Brain pericyte (primary cell): ENCODE results near the gene NPB.

Experiments
- DNase-seq: peaks from one replicate; pipeline ENCODE4 v3.0.0-alpha.2; 2012; ENCODE audit warnings: low read depth, low spot score

NPB gene

DNA sequence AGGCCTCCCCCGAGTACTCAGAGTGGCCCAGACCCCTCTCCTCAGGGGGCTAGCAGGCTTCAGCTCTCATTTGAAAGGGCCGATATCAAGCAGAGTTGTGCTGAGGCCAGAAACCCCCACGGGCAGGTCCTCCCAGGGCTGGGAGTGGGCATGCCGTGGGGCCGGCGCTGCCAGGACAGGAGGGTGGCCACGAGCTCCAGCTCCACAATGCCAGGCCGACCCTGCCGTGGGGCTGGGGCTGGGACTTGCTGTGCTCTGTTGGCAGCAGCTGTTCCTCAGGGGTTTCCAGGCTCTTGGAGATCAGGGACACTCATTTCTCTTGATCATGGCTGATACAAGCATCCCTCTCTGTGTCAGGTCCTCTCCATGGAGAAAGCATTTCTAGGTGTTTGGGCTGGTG is 3.2 kb upstream of the NPB start:
- no peak for DNase-seq

DNA sequence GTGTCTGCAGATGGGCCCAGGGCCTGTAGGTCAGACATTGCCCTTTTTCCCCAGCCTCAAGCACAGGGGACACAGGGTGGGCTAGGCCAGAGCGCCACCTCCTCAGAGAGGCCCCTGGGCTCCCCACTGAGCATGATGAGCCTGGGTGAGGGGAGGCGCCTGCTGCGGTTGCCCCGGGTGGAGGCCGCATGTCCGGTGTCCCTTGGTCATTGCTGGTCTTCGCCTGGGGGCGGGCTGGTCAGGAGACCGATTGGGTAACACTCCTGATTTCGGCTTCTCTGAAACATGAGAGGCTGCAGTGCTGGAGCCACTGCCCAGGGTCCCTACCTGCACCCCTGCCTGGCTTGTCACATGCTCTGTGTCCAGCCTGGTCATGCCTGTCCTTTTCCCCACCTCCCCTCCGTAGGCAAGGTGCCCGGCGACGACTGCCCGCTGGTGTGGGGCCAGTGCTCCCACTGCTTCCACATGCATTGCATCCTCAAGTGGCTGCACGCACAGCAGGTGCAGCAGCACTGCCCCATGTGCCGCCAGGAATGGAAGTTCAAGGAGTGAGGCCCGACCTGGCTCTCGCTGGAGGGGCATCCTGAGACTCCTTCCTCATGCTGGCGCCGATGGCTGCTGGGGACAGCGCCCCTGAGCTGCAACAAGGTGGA is 2.4 kb upstream of the NPB start:
- no peak for DNase-seq

DNA sequence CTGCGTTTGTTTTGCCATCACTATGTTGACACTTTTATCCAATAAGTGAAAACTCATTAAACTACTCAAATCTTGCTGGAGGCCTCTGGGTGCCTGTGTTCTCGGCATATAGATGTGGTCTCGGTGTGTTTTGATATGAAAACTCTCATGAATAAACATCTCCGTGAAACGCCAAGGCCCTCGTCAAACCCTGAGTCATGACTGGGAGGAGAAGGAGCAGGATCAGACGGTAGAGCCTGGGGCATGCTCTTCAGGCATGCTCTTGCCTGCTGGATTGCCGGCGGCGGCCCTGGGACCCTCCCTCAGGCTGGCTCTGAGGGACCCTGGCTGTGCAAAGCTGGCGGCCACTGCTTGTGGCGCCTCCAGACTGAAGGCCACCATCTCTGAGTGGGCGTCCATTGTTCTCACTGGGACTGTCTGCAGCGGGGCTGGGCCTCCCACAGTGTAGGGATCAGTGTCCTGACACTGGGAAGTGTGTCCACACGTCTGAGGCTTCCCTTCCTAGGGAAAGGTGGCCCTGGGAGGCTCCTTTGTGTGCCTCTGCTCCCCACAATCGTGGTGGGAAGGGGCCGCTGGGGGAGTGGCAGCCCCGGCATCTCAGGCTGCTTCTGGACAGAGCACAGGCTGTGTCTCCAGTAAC is 1.7 kb upstream of the NPB start:
- DNase-seq: no peak

DNA sequence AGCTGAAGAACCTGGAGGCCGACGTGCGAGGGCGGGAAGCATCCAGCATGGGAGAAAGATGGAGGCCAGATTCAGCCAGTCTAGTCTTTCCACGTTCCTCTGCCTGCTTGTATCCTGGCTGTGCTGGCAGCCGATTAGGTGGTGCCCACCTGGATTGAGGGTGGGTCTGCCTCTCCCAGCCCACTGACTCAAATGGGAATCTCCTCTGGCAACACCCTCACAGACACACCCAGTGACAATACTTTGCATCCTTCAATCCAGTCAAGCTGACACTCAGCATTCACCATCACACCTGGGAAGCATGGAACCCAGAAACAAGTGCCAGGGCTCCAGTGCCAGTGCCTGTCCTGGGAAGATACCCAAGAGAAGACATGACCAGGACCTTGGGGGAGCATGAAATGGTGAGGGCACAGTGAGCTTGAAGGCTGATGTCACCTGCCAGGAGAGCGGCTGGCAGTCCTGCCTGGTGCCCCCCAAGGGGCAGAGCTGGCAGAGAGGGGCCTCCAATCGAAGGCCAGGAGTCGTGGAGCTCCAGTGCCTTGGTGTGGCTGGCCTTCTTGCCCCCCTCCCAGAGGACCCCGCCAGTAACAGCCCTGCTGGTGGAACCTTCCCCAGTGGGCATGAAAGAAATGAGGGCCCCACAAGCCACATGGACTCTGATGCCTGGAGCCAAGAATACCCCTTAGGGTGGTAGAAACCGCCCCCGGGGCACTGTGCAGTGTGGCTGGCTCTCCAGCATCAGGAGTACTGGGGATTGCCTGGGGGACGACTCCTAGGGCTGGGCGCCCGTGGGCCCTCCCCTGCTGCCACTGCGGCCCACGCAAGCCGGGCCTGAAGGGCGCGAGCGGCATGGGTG is 643 bp upstream of the NPB start:
- no peak for DNase-seq

DNA sequence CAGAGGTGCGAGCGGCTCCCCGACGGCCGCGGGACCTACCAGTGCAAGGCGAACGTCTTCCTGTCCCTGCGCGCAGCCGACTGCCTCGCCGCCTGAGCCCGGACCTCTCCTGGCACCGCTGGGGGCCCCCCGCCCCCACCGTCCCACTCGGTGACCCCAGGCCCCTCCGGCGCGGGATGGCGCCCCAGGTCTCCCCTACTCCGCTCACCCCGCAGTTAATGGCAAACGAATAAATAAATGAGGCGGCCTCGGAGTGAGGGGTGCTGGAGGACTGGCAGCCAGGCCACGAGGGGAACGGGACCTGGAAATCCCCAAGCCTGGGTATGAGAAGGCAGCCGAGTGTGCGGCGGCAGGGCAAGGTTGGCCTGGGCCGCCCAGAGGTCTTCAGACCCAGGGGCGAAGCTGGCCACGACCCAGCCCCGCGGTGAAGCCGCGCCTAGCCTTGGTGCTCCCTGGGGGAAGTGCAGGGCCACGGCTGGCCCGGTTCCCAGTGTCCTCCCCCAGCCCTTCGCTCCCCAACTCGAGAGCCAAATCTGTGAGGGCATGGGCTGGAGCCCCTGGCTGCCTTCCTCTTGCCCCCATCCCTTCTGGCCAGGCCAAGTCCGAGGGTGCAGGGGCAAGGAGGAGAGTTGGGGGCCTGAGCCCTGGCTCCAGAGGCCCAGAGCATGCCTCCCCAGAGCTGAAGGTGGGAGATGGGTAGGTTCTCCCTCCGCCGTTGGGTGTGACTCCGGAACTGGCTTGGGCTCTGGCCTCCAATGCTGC is 796 bp downstream of the NPB start:
- DNase-seq: no peak

DNA sequence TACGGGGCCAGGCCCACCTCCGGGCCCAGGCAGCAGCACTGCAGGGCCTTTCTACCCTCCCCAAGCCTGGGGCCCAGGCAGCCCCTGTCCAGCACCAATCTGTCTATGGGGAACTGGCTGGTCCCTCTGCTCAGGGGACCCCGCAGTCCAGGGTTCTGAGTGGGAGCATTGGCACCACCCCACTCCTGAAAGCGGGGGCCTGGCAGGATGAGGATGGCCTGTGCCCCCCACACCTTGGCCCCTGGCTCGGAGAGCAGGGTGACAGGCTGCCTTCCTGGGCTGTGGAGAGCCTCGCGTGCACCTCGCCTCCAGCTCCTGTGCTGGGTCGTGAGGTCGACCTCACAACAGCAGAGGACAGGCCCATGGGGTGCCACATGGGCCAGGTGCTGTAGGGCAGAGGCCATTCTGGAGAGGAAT is 1.4 kb downstream of the NPB start:
- no peak for DNase-seq

DNA sequence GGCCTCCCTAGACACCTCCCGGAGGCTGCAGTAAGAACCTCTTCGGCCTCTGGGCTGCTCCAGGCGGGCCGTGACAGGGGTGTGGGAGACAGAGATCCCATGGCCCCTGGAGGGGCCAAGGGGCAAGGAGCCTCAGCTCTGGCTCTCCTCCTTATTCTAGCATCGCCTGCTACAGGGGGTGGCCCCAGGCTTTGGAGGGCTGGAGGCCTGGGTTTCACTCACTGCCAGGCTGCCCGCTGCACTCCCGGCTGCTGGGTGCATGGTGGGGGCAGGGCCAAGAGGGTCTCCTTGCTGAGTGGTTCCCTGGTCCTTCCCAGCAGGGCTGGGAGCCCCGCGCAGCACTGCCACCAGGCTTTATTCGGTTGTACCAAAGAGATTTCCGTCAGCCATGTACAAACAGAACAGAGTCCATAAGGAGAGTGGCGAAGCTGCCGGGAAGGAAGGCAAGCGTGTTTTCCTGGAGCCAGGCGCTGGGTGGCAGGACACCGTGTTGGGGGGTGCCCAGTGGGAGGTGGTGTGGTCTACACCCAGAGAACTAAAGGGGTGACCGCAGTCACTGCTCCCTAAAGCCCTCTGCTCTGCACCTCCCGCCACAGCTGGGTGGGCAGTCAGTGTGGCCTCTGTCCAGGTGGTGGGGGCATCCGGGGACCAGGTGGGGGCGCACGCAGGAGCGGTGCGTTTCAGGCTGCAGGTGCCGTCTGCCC is 2.0 kb downstream of the NPB start:
- no peak for DNase-seq

DNA sequence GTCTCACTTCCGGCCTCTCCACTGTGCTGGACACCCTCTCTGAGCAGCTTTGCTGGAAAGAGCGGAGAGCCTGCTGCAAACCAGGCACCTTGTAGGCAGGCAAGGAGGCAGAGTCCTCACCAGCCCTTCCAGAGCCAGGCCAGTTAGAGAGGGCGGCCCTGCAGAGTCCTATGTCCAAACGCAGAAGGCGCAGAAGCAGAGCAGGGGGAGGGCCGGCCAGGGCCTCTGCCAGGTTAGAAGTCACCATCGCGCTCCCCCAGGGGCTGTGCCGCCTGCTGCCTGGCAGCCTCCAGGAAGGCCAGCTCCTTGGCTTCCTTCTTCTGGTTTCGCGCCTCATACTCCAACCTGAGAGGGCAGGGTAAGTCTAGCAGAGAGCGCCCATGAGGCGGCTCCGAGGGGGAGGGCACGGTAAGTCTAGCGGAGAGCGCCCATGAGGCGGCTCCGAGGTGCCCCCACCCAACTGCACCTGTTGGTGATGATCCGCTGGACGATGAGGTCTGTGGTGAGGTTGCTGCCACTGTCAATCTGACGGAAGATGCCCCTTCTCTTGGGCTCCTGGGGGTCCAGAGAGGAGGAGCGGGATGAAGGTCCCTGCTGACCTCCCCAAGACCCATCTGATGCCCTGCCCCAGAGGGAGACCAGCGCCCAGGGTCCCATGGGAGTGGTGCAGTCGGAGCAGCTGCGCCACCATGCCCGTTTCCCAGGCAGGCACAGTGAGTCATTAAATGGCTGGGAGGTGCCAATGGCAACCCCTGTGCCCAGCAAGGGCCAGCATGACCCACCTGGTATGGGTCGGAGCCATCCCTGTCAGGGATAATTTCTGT is 2.8 kb downstream of the NPB start:
- no peak for DNase-seq

DNA sequence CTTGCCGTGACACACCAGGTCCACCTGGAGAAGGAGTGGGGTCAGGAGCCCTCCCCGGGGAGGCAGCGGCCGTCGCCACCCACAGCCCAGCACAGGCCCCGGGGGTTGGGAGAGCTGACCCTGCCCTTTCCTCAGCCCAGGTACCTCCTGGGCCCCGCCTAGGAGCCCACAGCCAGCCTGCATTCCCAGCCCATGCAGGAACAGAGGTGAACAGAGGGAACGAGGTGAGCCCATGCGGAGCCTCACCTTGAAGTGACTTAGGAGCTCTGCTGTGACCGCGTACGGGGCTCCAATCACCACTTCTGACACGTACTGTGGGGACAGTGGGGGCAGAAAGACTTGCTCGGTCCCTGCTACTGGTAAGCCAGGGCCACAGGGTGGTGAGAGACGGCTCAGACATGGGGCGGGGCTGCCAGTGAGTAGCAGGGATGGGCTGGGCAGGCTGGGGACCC is 3.4 kb downstream of the NPB start:
- no peak for DNase-seq

DNA sequence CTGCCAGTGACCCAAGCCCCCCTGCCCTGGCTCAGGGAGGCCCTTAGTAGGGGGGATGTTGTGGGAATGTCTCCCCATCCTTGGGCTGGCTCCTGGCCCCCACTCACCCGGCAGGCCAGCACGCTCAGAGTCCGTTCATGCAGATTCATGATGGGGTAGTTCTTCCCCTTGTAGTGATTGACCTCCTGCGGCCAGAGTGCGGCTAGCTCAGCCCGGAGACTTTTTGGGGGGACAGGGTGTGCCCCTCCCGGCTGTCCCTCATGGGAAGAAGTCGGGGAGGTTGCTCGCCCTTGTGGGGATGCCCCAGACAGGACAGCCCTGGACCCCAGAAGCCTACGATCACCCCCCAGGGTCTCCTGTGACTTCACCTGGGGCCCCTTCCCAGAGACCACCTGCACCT is 4.0 kb downstream of the NPB start:
- DNase-seq: no peak

DNA sequence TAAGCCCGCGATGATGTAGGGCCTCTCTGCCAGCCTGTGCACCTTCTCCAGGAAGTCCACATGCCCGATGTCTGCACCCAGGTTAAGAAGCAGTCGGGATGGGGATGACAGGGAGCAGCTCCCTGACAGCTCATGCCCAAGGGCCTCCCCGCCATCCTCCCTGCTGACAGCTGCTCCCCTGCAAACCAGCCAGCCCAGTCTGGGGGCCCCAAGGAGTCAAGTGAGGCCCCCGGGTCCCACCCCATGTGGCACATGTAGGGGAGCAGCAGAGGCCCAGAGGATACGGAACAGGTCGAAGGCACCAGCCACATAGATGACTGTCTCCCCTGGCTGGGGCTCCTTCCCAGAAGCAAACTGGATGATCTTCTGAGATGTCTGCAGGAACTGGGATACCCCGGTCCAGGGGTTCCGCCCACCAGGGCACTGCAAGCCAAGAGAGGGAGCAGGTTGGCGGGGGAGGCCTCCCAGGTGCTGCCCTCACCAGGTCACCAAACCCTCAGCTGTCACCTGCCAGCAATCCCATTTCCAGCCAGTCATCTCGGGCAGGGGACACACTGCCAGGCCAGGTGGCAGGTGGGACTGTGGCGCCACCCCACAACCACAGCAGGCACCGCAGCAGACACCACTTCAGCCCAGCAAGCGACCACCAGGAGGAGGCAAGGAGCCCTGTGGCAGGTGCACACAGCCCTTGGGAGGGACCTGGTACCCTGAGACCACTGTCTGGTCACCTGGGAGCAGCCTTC is 4.6 kb downstream of the NPB start:
- no peak for DNase-seq

DNA sequence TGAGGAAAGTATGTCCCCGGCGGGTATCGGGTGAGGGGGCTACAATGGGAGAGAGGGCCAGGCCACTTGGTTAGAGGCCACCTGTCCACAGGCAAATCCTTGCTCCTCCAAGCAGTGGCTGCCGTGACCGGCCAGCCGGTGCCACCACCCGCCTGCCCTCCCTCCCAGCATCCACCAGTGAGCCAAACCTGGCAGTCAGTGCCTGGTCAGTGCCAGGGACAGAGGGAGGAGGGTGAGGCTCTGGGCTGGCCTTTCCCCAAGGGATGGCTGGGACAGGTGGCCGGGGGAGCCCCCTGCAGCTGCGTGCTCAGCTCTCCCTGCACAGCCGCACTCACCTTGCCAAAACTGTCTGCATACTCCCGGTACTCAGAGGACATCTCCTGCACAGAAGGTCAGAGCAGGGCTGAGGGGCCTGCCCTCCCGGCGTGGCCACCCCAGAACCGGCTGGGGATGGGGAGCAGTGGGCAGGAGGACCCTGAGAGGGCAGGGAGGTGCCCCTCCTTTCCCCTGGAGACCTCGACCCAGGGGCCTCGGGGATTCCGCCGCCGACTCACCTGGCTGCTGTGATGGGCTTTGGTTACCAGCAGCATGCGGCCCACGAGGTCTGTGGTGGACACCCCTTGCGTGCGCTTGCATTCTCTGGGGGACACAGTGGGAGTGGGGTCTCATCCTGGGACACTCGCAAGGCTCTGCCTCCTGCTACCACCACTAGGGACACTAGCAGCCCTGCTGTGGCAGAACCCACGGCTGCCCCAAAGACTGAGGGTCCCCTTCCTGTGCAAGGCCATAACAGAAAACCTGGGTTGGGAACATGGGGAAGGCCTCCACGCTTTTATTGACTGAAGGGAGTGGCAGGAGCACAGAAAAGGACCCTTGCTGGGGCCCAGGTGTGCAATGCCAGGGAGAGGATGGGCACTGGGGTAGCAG is 5.4 kb downstream of the NPB start:
- DNase-seq: no peak

DNA sequence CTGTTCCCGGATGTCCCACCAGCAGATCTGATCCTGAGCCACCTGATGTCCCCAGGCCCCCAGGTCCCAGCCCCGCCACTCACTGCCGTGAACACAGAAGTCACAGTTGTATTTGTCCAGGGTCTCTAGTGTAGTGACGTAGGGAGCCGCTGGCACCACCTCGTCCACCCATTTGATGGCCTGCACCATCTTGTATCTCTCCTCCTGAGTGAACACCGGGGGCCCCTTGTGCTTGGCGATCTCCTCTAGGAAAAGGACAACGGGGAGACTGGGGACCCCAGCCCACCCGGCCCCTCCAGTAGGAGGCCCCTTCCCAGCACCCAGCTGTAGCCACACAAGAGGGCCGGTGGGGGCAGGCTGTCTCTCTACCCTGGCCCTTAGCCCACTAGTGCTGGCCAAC is 6.8 kb downstream of the NPB start:
- no peak for DNase-seq

DNA sequence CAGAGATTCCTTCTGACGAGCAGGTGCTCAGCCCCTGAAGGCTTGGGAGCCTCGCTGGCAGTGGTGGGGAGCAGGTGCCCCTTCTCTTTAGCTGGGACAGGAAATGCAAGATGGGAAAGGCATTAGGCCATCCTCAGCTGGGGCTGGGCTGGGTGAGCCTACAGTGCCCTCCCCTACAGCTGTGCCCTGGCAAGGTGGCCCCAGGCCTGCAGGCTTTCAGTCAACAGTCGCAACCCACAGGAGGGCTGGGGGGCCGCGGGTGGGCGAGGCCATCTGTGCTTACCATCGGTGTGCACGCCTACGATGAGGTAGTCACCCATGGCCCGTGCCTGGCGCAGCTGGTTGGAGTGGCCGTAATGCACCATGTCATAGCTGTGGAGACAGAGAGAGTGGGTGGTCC is 7.2 kb downstream of the NPB start:
- DNase-seq: no peak

DNA sequence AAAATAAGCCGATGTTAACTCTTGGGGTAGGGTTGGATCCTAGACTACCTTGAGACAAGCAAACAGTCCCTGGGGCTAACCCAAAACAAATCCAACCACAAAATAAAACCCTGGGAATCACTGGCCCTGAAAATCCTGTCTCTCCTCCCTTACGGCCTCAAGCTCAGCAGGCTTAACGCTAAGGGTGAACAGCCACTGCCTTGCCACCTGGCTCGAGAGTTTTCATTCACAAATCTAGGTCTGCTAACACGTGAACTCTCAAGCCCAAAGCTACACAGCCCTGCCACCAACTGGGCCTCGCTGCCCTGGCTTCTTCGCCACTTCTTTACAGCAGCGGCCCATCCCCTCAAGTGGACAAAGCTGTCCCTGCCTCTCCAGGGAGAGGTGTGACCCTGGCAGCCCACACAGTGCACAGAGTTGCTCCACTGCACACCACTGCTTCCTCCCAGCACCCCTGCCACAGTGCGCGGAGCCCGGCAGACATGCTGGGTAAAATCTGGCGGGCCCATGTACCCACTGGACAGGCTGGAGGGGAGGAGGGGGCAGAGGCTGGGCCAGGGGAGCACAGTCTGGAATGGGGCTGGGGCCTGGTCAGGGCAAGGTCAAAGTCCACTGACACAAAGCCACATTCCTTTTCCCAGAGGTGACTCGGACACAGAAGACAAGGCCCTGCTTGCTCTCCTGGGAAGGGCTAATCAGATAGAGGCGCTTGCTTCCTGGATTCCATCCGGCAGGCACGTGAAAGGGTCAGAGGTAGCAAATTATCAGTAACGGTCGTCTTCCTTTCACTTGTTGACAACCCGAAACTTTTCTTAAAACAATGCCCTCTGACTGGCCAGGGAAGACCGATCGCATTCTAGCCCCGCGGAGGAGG is 8.2 kb downstream of the NPB start:
- no peak for DNase-seq

DNA sequence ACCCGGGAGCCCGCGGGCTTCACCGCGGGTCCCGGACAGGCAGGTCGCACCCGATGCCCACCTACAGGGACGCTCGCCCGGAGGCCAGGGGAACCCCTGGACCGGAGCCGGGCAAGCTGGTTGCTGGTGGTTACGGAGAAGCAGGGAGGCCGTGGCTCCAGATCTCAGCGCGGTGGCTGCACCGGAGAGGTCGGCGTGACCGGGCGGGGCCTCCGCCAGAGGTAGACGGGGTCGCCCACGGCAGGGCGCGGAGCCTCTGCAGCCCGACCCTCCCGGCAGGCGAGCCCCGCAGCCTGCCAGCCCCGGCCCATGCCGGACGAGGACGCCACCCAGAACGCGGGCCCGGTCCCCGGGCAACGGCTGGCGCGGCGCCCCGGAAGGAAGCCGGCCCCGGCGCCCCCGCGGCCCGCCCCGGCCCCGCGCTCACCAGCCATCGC is 8.8 kb downstream of the NPB start:
- DNase-seq: no peak

DNA sequence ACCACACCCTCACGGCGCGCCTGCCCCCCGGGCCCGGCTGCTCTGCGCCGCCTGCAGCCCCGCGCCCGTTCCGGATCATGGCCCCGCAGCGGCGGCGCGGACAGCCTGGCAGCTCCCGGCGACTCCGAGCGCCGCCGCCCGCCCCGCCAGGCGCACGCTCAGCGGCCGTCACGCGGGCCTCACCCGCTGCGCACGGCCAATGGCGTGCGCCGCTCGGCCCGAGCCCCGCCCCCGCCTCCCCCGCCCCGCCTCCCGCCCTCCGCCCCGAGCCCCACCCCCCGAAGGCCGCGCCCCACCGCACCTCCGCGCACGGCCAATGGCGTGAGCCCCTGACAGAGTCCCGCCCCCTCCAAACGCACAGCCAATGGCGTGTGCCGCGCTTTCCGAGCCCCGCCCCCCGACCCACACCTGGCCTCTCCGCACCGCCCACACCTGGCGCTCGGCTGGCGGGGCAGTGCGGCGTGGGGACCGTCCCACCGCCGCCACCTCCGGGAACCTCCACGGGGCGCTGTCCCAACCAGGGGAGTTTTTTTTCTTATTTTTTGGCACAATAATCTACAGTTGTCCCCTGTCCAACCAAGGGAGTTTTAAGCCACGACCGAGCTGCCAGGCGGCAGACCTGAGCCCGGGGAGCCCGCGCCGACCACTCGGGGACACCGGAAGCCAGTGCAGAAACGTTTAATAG is 9.4 kb downstream of the NPB start, which contains the start of gene PCYT2:
Gene PCYT2 (minus strand): TSS at position 123 of the 685 bp plus-strand sequence. CDS start 44 bp downstream, at position 79.
- no peak for DNase-seq
